ENCODE data around the gene CT47A1. TPM values are rescaled to one million over a fixed set of nuclear protein-coding genes. Genes with fewer than 3 reads are reported as not detected.
"Not testable (repeated sequence)": the region's sequence is repeated elsewhere in the genome, so short reads cannot be mapped to it uniquely, and the experiment has no call there.

Gene CT47A1
- total RNA-seq, 4 donors from 2014 or later, result not detected

DNA sequence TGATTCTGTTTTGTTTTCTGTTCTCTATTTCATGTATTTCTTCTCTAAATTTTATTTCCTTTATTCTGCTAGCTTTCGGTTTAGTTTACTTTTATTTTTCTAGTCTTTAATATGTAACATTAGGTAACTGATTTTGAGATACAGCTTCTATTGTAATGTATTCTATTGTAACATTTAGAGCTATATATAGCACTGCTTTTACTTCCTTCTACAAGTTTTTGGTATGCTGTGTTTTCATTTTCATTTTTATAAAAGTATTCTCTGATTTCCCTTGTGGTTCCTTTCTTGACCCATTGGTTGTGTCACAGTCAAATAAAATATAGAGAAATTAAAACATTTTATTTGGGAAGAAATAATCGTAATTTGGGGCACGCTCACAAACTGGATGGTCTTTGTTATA is 13.9 kb upstream of the CT47A1 start:
- Histone ChIP-seq H3K27ac (no peak overlapping the region), H3K36me3 (no peaks in the 10 kb centered on the region), H3K4me1 (no peaks in the 10 kb centered on the region), H3K4me3 (no peak overlapping the region), H3K27me3 (no peaks in the 10 kb centered on the region), H3K9me3 (no peaks in the 10 kb centered on the region)
- TF ChIP-seq CTCF (IDR thresholded peaks at IDR 0.05) (no peak), POLR2AphosphoS5 (IDR thresholded peaks at IDR 0.05) (no peak), EP300 (IDR thresholded peaks at IDR 0.05) (no peak), POLR2A (IDR thresholded peaks at IDR 0.05) (no peak)
- WGBS, result 78% methylated on average over 3 of the region's 3 CpGs
- DNase-seq (ENCODE audit: low spot score in 2 of 2), result no peak

- H3K4me3 ChIP-seq; H3K27ac ChIP-seq; H3K9me3 ChIP-seq; DNase-seq (ENCODE audit: low spot score in 2 of 2); H3K4me1 ChIP-seq; H3K27me3 ChIP-seq; H3K36me3 ChIP-seq: not testable (repeated sequence)
- no CpG with 5 or more reads among the region's 7 CpGs for WGBS
These were observed 29.1 kb downstream of the CT47A1 start, which contains the start of gene CT47A7 for GRCh38 chrX:120956500-120956899. Gene CT47A7, minus strand, starts transcription at chrX:120956600. Its CDS starts 255 bp downstream, at chrX:120956345.

Other genes with a start within 250 kb of the CT47A1 start
- gene CT47B1, start 109.9 kb downstream of the CT47A1 start, total RNA-seq, result not detected
- not detected for gene CT47A11, start 48.6 kb downstream of the CT47A1 start, total RNA-seq
- not detected for gene CT47A10, start 43.7 kb downstream of the CT47A1 start, total RNA-seq
- not detected for gene CT47A9, start 38.9 kb downstream of the CT47A1 start, total RNA-seq
- gene CT47A8, start 34.0 kb downstream of the CT47A1 start, total RNA-seq, result not detected
- not detected for gene CT47A7, start 29.2 kb downstream of the CT47A1 start, total RNA-seq
- gene CT47A6, start 24.3 kb downstream of the CT47A1 start, total RNA-seq, result not detected
- not detected for gene CT47A5, start 19.4 kb downstream of the CT47A1 start, total RNA-seq
- not detected for gene CT47A4, start 14.6 kb downstream of the CT47A1 start, total RNA-seq
- gene CT47A3, start 9.7 kb downstream of the CT47A1 start, total RNA-seq, result not detected
- not detected for gene CT47A2, start 4.8 kb downstream of the CT47A1 start, total RNA-seq
- gene GLUD2, start 61.9 kb upstream of the CT47A1 start, total RNA-seq, result 1 to 10 TPM; 1.8 to 2.7 (median 2.1) TPM

Data from suprapubic skin (tissue), 4 donors.